ENCODE measurements around the gene MLPH. TPM values are rescaled to one million over a fixed set of nuclear protein-coding genes. Genes with fewer than 3 reads are reported as not detected.

The MLPH gene
- total and polyA plus RNA-seq, 2 of the 4 experiments (the other 2 are of a cell fraction) = 13.8 to 21.6 TPM

GRCh38 chr2:237533668-237534161 lies 46.7 kb downstream of the MLPH start:
- Histone ChIP-seq H3K9me3 (ENCODE audit: control insufficient read depth, insufficient read depth, low read length) (no peaks in the 10 kb centered on the region), H4K20me1 (ENCODE audit: insufficient read depth, low read length) (no peaks in the 10 kb centered on the region; the same call in 1 of the 2 replicates), H3K56ac (ENCODE audit: extremely low read depth, insufficient read depth, low read length) (no peak overlapping the region), H3K27ac (ENCODE audit: insufficient read depth, low read length) (no peak overlapping the region), H3K23ac (ENCODE audit: low read depth, low read length) (no peak overlapping the region), H2AFZ (replicated peaks; ENCODE audit: low read length, poor library complexity) (no peak overlapping the region), H3K36me3 (ENCODE audit: control insufficient read depth, insufficient read depth, low read length) (no peaks in the 10 kb centered on the region; the same call in 1 of the 2 replicates), H4K8ac (ENCODE audit: low read depth in 2 of 2, low read length in 2 of 2) (no peak overlapping the region), H2BK5ac (ENCODE audit: low read depth, low read length, poor library complexity, severe bottlenecking) (no peak overlapping the region), H2BK15ac (ENCODE audit: low read depth, low read length) (no peak overlapping the region), H2BK120ac (ENCODE audit: low read depth, low read length) (no peak overlapping the region), H3K4me2 (ENCODE audit: low read depth, low read length) (no peak overlapping the region), H3K14ac (replicated peaks; ENCODE audit: low read depth, low read length) (no peak overlapping the region), H2AK5ac (ENCODE audit: low read depth, low read length) (no peak overlapping the region), H2BK20ac (ENCODE audit: low read depth, low read length) (no peak overlapping the region), H2AK9ac (replicated peaks; ENCODE audit: low read depth, low read length, poor library complexity) (no peak overlapping the region), H3K9me1 (ENCODE audit: insufficient read depth, low read length) (peaks cover 11% of the 10 kb centered on the region), H3K4ac (ENCODE audit: low read depth, low read length) (no peak overlapping the region), H3K4me1 (ENCODE audit: control insufficient read depth, insufficient read depth, low read length) (no peaks in the 10 kb centered on the region), H4K5ac (ENCODE audit: low read depth, low read length) (no peak overlapping the region), H3K4me3 (ENCODE audit: insufficient read depth, low read depth, low read length) (no peak overlapping the region), H3K9ac (ENCODE audit: low read depth, low read length) (no peak overlapping the region), H3K27me3 (ENCODE audit: control insufficient read depth, insufficient read depth, low read length) (no peaks in the 10 kb centered on the region), H3K18ac (ENCODE audit: low read depth, low read length) (no peak overlapping the region), H4K91ac (ENCODE audit: insufficient read depth, low read depth, low read length) (no peak overlapping the region), H3K79me1 (ENCODE audit: low read depth in 1 of 2, low read length in 2 of 2) (no peaks in the 10 kb centered on the region)
- DNase-seq (no peak), ATAC-seq (ENCODE audit: low read depth) (no peak)
- POLR2A ChIA-PET (ENCODE audit: unreplicated experiment) = interaction anchor here (0.6 kb wide), 1 partner anchor 123 kb away, joined by 3 read pairs; no protein-coding TSS in a partner anchor
- CTCF ChIA-PET = interaction anchor here (0.6 to 1.7 kb wide), 3 partner anchors 21 to 38 kb away, joined by 3 to 5 read pairs (median 4); no protein-coding TSS in a partner anchor
- WGBS, 2 experiments (ENCODE audit: extremely low coverage in 2 of 2, insufficient read length in 1 of 2) = 93% methylated on average over 3 of the region's 7 CpGs; no CpG with 5 or more reads in 1 of the 2 experiments
- in situ Hi-C loops (cut with MboI; ENCODE audit: low sequenced_read_pairs) (no loop called here), intact Hi-C loops (cut with micrococcal nuclease) (no loop called here), dilution Hi-C loops (cut with HindIII; ENCODE audit: low sequenced_read_pairs, unreplicated experiment) (no loop called here)
- TF ChIP-seq NFE2L2 (IDR thresholded peaks at IDR 0.05; ENCODE audit: low read depth, low read length) (no peak), RAD21 (IDR thresholded peaks at IDR 0.05; ENCODE audit: low read length) (no peak), MAZ (IDR thresholded peaks at IDR 0.05; ENCODE audit: borderline replicate concordance, low read depth, low read length) (no peak), POLR2A (IDR thresholded peaks at IDR 0.05; ENCODE audit: low read depth, low read length) (no peak), CHD1 (IDR thresholded peaks at IDR 0.05; ENCODE audit: low read depth, low read length) (no peak), MXI1 (IDR thresholded peaks at IDR 0.05; ENCODE audit: borderline replicate concordance, low read depth, low read length) (no peak)
- TF ChIP-seq, protein P1, sequence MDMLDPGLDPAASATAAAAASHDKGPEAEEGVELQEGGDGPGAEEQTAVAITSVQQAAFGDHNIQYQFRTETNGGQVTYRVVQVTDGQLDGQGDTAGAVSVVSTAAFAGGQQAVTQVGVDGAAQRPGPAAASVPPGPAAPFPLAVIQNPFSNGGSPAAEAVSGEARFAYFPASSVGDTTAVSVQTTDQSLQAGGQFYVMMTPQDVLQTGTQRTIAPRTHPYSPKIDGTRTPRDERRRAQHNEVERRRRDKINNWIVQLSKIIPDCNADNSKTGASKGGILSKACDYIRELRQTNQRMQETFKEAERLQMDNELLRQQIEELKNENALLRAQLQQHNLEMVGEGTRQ (IDR thresholded peaks at IDR 0.05; ENCODE audit: low read depth, low read length) = no peak
- TF ChIP-seq, protein P2, sequence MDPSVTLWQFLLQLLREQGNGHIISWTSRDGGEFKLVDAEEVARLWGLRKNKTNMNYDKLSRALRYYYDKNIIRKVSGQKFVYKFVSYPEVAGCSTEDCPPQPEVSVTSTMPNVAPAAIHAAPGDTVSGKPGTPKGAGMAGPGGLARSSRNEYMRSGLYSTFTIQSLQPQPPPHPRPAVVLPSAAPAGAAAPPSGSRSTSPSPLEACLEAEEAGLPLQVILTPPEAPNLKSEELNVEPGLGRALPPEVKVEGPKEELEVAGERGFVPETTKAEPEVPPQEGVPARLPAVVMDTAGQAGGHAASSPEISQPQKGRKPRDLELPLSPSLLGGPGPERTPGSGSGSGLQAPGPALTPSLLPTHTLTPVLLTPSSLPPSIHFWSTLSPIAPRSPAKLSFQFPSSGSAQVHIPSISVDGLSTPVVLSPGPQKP (IDR thresholded peaks at IDR 0.05; ENCODE audit: borderline replicate concordance, low read depth, low read length) = no peak
- no TSS peak for BruUV-seq (replicated peaks)

All from IMR-90 (cell line).